Endothelial cell of umbilical vein (primary cell): Measurements from ENCODE around the gene NEU3. TPM values are rescaled to one million over a fixed set of nuclear protein-coding genes. Genes with fewer than 3 reads are reported as not detected.

Experiments used
- BruUV-seq: library from RNA; stranded (reverse); fragments of 400-500 nt; replicated peaks from 2 replicates; lab custom pipeline; 2021; lab: Mats Ljungman, UMichigan
- CTCF ChIA-PET: fragments of 300-600, 350-600 bp; sonication (Branson Sonifier 250); formaldehyde crosslinking; loops from one replicate; lab custom pipeline; 2021; ENCODE audit warnings: antibody characterized with exemption, inconsistent platforms; lab: Charles Lee
- POLR2A ChIA-PET: fragments of 300-600, 350-600 bp; sonication (Branson Sonifier 250); formaldehyde crosslinking; loops from one replicate; lab custom pipeline; 2021; ENCODE audit warnings: antibody characterized with exemption, inconsistent platforms; lab: Charles Lee
- DNase-seq: peaks from one replicate; pipeline ENCODE4 v3.0.0-alpha.2; 2011; ENCODE audit warnings: low read depth, low spot score
- FAIRE-seq: peaks from 2 replicates; lab custom pipeline; 2011; peaks lifted over from hg19 to GRCh38; lab: Jason Lieb, UNC
- H2AFZ ChIP-seq: 2 replicates; pipeline ENCODE4 v1.6.0; 2012; ENCODE audit warnings: low read depth, low read length, control low read depth, inconsistent platforms
- H3K27ac ChIP-seq: 2 replicates; pipeline ENCODE4 v1.5.1; 2011; ENCODE audit warnings: low read depth, mild to moderate bottlenecking, control low read depth, low read length, moderate library complexity; ENCODE audit not compliant: insufficient read depth
- H3K27me3 ChIP-seq, 2 experiments: 2 replicates each; pipeline versions ENCODE4 v1.6.0 to v1.6.1; 2011; ENCODE audit warnings: low read length in 2 of 2, mixed read lengths in 1 of 2; ENCODE audit not compliant: control insufficient read depth in 2 of 2, insufficient read depth in 2 of 2
- H3K36me3 ChIP-seq, 2 experiments: 2 replicates in 1 of 2; 3 replicates in 1 of 2; pipeline ENCODE4 v1.5.1; 2011; ENCODE audit warnings: low read length in 2 of 2, mild to moderate bottlenecking in 1 of 2, moderate library complexity in 1 of 2; ENCODE audit not compliant: control insufficient read depth in 2 of 2, insufficient read depth in 2 of 2; ENCODE audit errors: extremely low read depth in 1 of 2
- H3K4me1 ChIP-seq: 3 replicates; pipeline ENCODE4 v1.5.1; 2011; ENCODE audit warnings: mild to moderate bottlenecking, low read length; ENCODE audit not compliant: control insufficient read depth, insufficient read depth; ENCODE audit errors: extremely low read depth
- H3K4me2 ChIP-seq: 2 replicates; pipeline ENCODE4 v1.6.1; 2011; ENCODE audit warnings: low read length, control low read depth, mixed read lengths; ENCODE audit not compliant: insufficient read depth
- H3K4me3 ChIP-seq, 3 experiments: fragments of 200-600 bp in 1 of 3; sonication (generic), shearing (Covaris generic) in 1 of 3; replicated peaks in 1 of 3; 2 replicates each; pipeline ENCODE4 v1.5.1; 2011 to 2016; ENCODE audit warnings: control low read depth in 3 of 3, low read length in 3 of 3, mild to moderate bottlenecking in 2 of 3, inconsistent platforms in 1 of 3, low read depth in 1 of 3, moderate library complexity in 1 of 3; ENCODE audit not compliant: insufficient read depth in 1 of 3
- H3K79me2 ChIP-seq: 2 replicates; pipeline ENCODE4 v1.6.0; 2012; ENCODE audit warnings: low read length, inconsistent platforms; ENCODE audit not compliant: control insufficient read depth, insufficient read depth
- H3K9ac ChIP-seq: replicated peaks from 2 replicates; pipeline ENCODE3; 2011; ENCODE audit warnings: low read length, control low read depth; ENCODE audit not compliant: insufficient read depth; ENCODE audit errors: extremely low read depth
- H3K9me1 ChIP-seq: replicated peaks from 3 replicates; pipeline ENCODE4 v1.6.0; 2011; ENCODE audit warnings: mild to moderate bottlenecking, low read length; ENCODE audit not compliant: control insufficient read depth, insufficient read depth; ENCODE audit errors: extremely low read depth
- H3K9me3 ChIP-seq: replicated peaks from 2 replicates; pipeline ENCODE4 v1.5.1; 2012; ENCODE audit warnings: low read length, inconsistent platforms; ENCODE audit not compliant: control insufficient read depth, insufficient read depth
- H4K20me1 ChIP-seq: replicated peaks from 2 replicates; pipeline ENCODE3; 2011; ENCODE audit warnings: mild to moderate bottlenecking, low read length; ENCODE audit not compliant: control insufficient read depth, insufficient read depth; ENCODE audit errors: extremely low read depth
- EZH2 ChIP-seq: IDR thresholded peaks from 2 replicates; pipeline ENCODE4 v1.6.1; 2012; ENCODE audit warnings: borderline replicate concordance, low read depth, mild to moderate bottlenecking, moderate library complexity, low read length, inconsistent platforms; ENCODE audit not compliant: severe bottlenecking
- FOS ChIP-seq: IDR thresholded peaks from 2 replicates; pipeline ENCODE4 v1.6.1; 2011; ENCODE audit warnings: mild to moderate bottlenecking, low read length, moderate library complexity, borderline replicate concordance; ENCODE audit not compliant: insufficient read depth
- GATA2 ChIP-seq: IDR thresholded peaks from 2 replicates; pipeline ENCODE4 v1.7.0; 2011; ENCODE audit warnings: low read depth, mild to moderate bottlenecking, moderate library complexity, mixed read lengths, low read length; ENCODE audit not compliant: insufficient read length, insufficient read depth
- JUN ChIP-seq: IDR thresholded peaks from 2 replicates; pipeline ENCODE4 v1.6.1; 2011; ENCODE audit warnings: borderline replicate concordance, low read depth; ENCODE audit not compliant: insufficient read length, insufficient read depth
- MYC ChIP-seq: IDR thresholded peaks from one replicate; pipeline ENCODE4 v1.6.1; 2011; ENCODE audit warnings: mild to moderate bottlenecking, low read depth, low read length
- POLR2A ChIP-seq: IDR thresholded peaks from 2 replicates; pipeline ENCODE4 v1.6.1; 2012; ENCODE audit warnings: low read depth, mild to moderate bottlenecking, control low read depth, low read length
- POLR2AphosphoS5 ChIP-seq: IDR thresholded peaks from 2 replicates; pipeline ENCODE4 v1.6.1; 2012; ENCODE audit warnings: low read depth, mild to moderate bottlenecking, control low read depth, low read length, moderate library complexity; ENCODE audit not compliant: insufficient read depth
- dilution Hi-C: fragments of 300-500 bp; cut with MboI; formaldehyde crosslinking; loops from one replicate; pipeline ENCODE4 v1.15.0; 2019; ENCODE audit warnings: low sequenced_read_pairs; ENCODE audit not compliant: extremely low pct_ligation_motif_present
- intact Hi-C: fragments of 100-400 bp; cut with micrococcal nuclease; formaldehyde crosslinking; loops from one replicate; pipeline ENCODE4 v1.10.0; 2022
- polyA plus RNA-seq, 4 experiments: library from polyadenylated mRNA; depleted of rRNA in 3 of 4; stranded (reverse) in 3 of 4; unstranded in 1 of 4; fragments of >200 nt; gene quantifications; 2 replicates each; pipeline versions ENCODE4 v1.2.1 to v1.2.3, GENCODE V29; 2011 to 2012; ENCODE audit warnings: missing spikeins in 1 of 4
- total RNA-seq: library from RNA; stranded (reverse); gene quantifications from 2 replicates; pipeline ENCODE4 v1.2.3, GENCODE V29; 2021
- TF ChIP-seq, protein P1 (sequence below): IDR thresholded peaks from 2 replicates; pipeline ENCODE4 v1.6.1; 2011; ENCODE audit not compliant: insufficient read depth, insufficient read length
- TF ChIP-seq, protein P2 (sequence below), 2 donors: IDR thresholded peaks; 1 replicate in 1 of 2; 2 replicates in 1 of 2; pipeline ENCODE4 v1.5.1; 2011; ENCODE audit warnings: low read length in 2 of 2, mild to moderate bottlenecking in 2 of 2, moderate library complexity in 2 of 2, control low read depth in 1 of 2, inconsistent platforms in 1 of 2, low read depth in 1 of 2; ENCODE audit not compliant: insufficient read depth in 1 of 2; ENCODE audit errors: extremely low read depth in 1 of 2

Gene NEU3
- total and polyA plus RNA-seq, 2 donors (not counting 3 experiments of a cell fraction or from before 2014, with no cell fraction given) = 5.9 to 7.0 TPM

DNA sequence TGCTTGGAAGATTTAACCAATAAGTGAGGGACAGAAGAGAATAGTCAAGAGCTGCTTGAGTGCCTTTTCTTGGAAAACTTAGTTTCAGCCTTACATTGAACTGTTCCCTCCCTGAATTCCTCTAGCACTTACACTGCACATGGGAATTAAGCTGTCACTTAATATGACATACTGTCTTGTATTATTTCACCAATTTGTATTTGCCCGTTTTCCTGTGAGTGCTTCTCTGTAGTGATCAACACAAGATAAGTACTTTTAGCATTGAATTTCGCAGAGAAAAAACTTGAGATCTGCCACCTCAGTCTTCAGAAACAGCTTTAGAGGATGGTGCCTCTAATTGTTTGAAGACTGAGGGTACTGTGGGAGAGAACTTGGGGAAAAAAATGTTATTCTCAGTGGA is 36.0 kb upstream of the NEU3 start:
- intact Hi-C loops = no loop called here
- peaks cover 12% of the 10 kb centered on the region for H3K4me1 ChIP-seq
- dilution Hi-C loops = no loop called here
- no peak for DNase-seq
- no peak overlapping the region for H3K4me2 ChIP-seq
- peaks cover 85% of the 10 kb centered on the region for H3K79me2 ChIP-seq
- ChIA-PET POLR2A (no interaction called here), CTCF (interaction anchor here (1.2 to 1.6 kb wide), 3 partner anchors 11 to 18 kb away, joined by 3 to 4 read pairs (median 3); no protein-coding TSS in a partner anchor)
- H3K27ac ChIP-seq = no peak overlapping the region
- peaks cover 11% of the 10 kb centered on the region for H4K20me1 ChIP-seq
- H3K9me3 ChIP-seq = no peaks in the 10 kb centered on the region
- TF ChIP-seq FOS (no peak), GATA2 (no peak), EZH2 (no peak), POLR2A (no peak), JUN (no peak)
- TF ChIP-seq, protein P1, sequence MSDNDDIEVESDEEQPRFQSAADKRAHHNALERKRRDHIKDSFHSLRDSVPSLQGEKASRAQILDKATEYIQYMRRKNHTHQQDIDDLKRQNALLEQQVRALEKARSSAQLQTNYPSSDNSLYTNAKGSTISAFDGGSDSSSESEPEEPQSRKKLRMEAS = no peak
- H3K9me1 ChIP-seq = no peaks in the 10 kb centered on the region
- no peak overlapping the region for H3K4me3 ChIP-seq
- BruUV-seq = no TSS peak
- H2AFZ ChIP-seq = no peak overlapping the region
- H3K9ac ChIP-seq = no peak overlapping the region
- no peak for FAIRE-seq
- no peaks in the 10 kb centered on the region for H3K27me3 ChIP-seq
- peaks cover 0 to 9% of the 10 kb centered on the region in 2 experiments for H3K36me3 ChIP-seq

DNA sequence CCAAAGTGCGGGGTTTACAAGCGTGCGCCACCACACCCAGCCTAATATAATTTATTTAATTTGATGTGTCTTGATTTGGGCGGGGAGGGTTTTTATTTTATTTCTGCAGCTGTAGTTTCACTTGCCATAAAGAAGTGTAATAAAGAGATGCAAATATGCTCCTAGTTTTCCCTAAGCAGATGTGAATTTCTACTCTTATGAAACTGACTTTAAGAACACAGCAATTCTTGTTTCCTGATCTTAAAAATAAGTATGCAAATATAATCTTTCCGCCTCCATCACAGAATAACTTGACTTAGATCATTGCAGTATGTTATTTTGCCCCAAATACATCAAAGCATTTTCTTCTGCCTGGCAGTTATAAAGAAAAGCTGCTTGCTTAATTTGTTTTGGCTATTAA is 35.3 kb upstream of the NEU3 start:
- Histone ChIP-seq H3K4me2 (no peak overlapping the region), H3K9me1 (no peaks in the 10 kb centered on the region), H3K27ac (no peak overlapping the region), H3K9me3 (no peaks in the 10 kb centered on the region), H3K4me3 (no peak overlapping the region), H3K36me3 (peaks cover 0 to 9% of the 10 kb centered on the region in 2 experiments), H4K20me1 (peaks cover 11% of the 10 kb centered on the region), H3K9ac (no peak overlapping the region), H3K27me3 (no peaks in the 10 kb centered on the region), H2AFZ (no peak overlapping the region), H3K79me2 (peaks cover 92% of the 10 kb centered on the region), H3K4me1 (peaks cover 12% of the 10 kb centered on the region)
- POLR2A ChIA-PET = no interaction called here
- CTCF ChIA-PET = interaction anchor here (1.2 to 1.6 kb wide), 3 partner anchors 10 to 17 kb away, joined by 3 to 4 read pairs (median 3); no protein-coding TSS in a partner anchor
- DNase-seq (no peak), FAIRE-seq (no peak)
- no TSS peak for BruUV-seq
- intact Hi-C loops = no loop called here
- dilution Hi-C loops = no loop called here
- TF ChIP-seq, protein P2, sequence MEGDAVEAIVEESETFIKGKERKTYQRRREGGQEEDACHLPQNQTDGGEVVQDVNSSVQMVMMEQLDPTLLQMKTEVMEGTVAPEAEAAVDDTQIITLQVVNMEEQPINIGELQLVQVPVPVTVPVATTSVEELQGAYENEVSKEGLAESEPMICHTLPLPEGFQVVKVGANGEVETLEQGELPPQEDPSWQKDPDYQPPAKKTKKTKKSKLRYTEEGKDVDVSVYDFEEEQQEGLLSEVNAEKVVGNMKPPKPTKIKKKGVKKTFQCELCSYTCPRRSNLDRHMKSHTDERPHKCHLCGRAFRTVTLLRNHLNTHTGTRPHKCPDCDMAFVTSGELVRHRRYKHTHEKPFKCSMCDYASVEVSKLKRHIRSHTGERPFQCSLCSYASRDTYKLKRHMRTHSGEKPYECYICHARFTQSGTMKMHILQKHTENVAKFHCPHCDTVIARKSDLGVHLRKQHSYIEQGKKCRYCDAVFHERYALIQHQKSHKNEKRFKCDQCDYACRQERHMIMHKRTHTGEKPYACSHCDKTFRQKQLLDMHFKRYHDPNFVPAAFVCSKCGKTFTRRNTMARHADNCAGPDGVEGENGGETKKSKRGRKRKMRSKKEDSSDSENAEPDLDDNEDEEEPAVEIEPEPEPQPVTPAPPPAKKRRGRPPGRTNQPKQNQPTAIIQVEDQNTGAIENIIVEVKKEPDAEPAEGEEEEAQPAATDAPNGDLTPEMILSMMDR (IDR thresholded peaks at IDR 0.05; ENCODE audit: extremely low read depth in 1 of 2, insufficient read depth in 1 of 2, low read depth in 1 of 2, low read length in 2 of 2) = no peak
- TF ChIP-seq GATA2 (no peak), MYC (no peak), POLR2A (no peak), EZH2 (no peak), JUN (no peak), POLR2AphosphoS5 (no peak), FOS (no peak)
- TF ChIP-seq, protein P1 = no peak
